ENCODE measurements around the gene MAST1. TPM values are rescaled to one million over a fixed set of nuclear protein-coding genes. Genes with fewer than 3 reads are reported as not detected.
"Not testable (repeated sequence)": the region's sequence is repeated elsewhere in the genome, so short reads cannot be mapped to it uniquely, and the experiment has no call there.

The MAST1 gene
- total and polyA plus RNA-seq, 10 donors: 0.12 to 0.65 (median 0.32) TPM; not detected in 2

DNA sequence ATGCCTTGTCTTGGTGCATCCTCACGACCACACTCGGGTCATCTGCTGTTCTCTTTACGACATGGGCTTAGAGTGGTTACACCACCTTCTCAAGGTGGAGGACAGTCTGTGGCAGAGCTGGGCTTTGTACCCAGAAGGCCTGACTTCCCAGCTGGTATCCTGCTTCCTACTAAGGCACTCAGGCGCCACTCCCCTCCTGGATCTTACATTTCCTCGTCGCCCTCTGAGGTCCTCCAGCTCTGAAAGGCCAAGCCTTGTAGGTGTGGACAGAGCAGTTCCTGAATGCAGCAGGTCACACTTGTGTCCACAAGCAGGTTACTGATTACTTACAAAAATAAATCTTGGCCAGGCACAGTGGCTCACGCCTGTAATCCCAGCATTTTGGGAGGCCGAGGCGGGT is 68.9 kb downstream of the MAST1 start:
- 85 to 94% (median 89%) methylated on average over 9 of the region's 9 CpGs for WGBS, 5 donors
- Histone ChIP-seq H3K4me1 (peaks cover 0 to 1% (median 0%) of the 10 kb centered on the region in 6 donors), H3K27ac (no peak overlapping the region), H3K36me3 (no peaks in the 10 kb centered on the region), H3K9me3 (no peaks in the 10 kb centered on the region), H3K4me3 (no peak overlapping the region), H3K27me3 (replicated peaks in 1 of 7) (no peaks in the 10 kb centered on the region)
- TF ChIP-seq, protein P1, sequence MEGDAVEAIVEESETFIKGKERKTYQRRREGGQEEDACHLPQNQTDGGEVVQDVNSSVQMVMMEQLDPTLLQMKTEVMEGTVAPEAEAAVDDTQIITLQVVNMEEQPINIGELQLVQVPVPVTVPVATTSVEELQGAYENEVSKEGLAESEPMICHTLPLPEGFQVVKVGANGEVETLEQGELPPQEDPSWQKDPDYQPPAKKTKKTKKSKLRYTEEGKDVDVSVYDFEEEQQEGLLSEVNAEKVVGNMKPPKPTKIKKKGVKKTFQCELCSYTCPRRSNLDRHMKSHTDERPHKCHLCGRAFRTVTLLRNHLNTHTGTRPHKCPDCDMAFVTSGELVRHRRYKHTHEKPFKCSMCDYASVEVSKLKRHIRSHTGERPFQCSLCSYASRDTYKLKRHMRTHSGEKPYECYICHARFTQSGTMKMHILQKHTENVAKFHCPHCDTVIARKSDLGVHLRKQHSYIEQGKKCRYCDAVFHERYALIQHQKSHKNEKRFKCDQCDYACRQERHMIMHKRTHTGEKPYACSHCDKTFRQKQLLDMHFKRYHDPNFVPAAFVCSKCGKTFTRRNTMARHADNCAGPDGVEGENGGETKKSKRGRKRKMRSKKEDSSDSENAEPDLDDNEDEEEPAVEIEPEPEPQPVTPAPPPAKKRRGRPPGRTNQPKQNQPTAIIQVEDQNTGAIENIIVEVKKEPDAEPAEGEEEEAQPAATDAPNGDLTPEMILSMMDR (IDR thresholded peaks at IDR 0.05 in 8 of 11, conservative IDR thresholded peaks at IDR 0.05 in 3 of 11): no peak
- TF ChIP-seq POLR2AphosphoS5 (IDR thresholded peaks at IDR 0.05) (no peak), POLR2A (IDR thresholded peaks at IDR 0.05) (no peak)
- intact Hi-C loops (cut with DNase I; ENCODE audit: low total_unique reads): no loop called here
- DNase-seq: no peak

DNA sequence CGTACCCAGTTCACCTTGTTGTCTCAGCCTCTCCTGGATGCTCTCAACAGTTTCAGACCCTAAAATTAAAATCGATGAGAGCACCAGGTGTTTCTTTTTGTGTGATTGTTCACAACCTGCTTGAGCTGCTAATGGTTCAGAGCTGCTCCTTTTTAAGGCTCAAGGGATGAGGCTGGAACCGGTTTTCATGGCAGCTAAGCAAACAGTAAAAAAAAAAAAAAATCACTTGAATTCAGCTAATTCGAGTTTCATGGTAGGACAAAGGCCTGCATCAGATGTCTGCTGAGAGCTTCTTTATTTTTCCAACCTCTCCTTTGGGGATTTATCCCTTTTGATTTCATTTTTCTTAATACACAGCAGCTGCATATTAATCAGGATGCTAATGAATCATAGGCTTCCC is 74.3 kb downstream of the MAST1 start:
- H3K36me3 ChIP-seq: no peaks in the 10 kb centered on the region
- H3K27ac ChIP-seq: peak overlapping the region in 6 of 8 donors; percentile 20 to 86 (median 78)
- intact Hi-C loops (cut with DNase I; ENCODE audit: low total_unique reads): no loop called here
- 63 to 74% (median 63%) methylated on average over 4 of the region's 4 CpGs for WGBS, 5 donors
- no peaks in the 10 kb centered on the region for H3K9me3 ChIP-seq
- H3K4me3 ChIP-seq: peak overlapping the region in 1 of 8 donors; percentile 38
- no peak for DNase-seq
- H3K4me1 ChIP-seq: peaks cover 5 to 31% (median 24%) of the 10 kb centered on the region in 6 donors
- TF ChIP-seq, protein P1 (IDR thresholded peaks at IDR 0.05 in 8 of 11, conservative IDR thresholded peaks at IDR 0.05 in 3 of 11): no peak
- TF ChIP-seq POLR2A (IDR thresholded peaks at IDR 0.05): no peak
- TF ChIP-seq POLR2AphosphoS5 (IDR thresholded peaks at IDR 0.05): no peak
- no peaks in the 10 kb centered on the region for H3K27me3 ChIP-seq (replicated peaks in 1 of 7)

DNA sequence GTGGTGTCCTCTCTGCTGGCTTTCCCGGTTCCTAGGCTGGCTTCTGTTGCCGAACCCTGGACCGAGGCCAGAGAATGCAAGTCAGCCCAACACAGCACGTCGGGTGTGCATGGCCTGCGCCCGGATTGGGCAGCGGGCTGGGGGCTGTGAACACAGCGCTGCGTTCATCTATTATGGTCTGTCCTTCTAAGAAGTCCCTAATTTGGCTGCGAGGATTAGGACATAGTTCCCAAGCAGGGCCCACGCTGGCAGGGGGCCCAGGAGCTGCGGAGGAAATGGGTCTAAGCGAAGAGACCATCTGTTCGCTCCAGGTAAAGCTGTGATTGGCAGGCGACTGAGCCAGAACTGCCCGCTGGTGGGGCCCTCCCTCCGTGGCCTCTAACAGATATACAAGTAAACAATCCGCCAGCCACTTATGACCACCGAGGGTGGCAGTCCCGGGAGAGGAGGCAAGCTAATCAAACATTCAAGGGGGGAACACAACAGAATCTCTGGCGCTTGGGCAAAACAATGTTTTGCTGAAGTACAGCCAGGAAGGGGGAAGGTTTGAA is 74.8 kb downstream of the MAST1 start:
- intact Hi-C loops (cut with DNase I; ENCODE audit: low total_unique reads): no loop called here
- 24 to 46% (median 27%) methylated on average over 22 of the region's 22 CpGs for WGBS, 5 donors
- DNase-seq: no peak
- Histone ChIP-seq H3K4me1 (peaks cover 5 to 31% (median 24%) of the 10 kb centered on the region in 6 donors), H3K4me3 (peak overlapping the region in 1 of 8 donors; percentile 38), H3K27me3 (replicated peaks in 1 of 7) (no peaks in the 10 kb centered on the region), H3K36me3 (no peaks in the 10 kb centered on the region), H3K9me3 (no peaks in the 10 kb centered on the region), H3K27ac (peak overlapping the region; percentile 42 to 86 (median 73))
- peak; percentile 51 to 78 (median 62) for TF ChIP-seq POLR2AphosphoS5 (IDR thresholded peaks at IDR 0.05)
- no peak for TF ChIP-seq POLR2A (IDR thresholded peaks at IDR 0.05)

DNA sequence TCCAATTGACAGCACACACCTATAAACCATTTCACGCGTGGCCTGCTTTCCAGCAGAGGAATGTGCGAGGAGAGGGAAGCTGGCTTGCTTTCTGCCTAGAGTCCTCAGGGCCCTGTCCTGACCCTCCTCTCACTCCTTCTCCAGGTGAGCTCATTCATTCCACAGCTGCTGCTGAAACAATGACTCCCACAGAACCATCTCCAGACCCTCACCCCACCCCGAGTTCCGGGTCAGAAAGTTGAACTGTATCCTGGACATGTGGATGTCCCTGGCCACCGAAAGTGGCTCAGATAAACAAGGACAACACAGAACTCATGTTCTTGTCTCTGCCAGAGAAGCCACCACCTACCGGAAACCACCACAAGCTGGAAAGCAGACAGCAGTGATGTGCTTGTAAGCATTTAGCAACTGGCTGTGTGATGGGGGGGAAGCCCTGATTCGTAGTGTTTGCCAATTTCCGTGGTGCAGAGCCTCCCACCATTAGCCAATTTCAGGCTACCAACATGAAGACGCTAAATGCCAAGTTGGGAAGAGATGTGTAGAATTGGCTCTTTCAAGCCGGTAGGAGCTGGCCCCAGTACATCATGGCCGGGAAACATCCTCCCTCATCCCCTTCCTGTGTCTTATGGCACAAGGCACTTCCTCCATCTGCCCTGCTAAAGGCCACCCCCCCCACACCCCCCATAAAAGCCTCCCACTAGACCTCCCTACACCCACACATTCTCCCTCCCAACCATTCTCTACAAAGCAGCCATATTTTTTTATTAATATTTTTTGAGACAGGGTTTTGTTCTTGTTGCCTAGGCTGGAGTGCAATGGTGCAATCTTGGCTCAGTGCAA is 75.8 kb downstream of the MAST1 start:
- DNase-seq: peak; percentile 84
- TF ChIP-seq POLR2AphosphoS5 (IDR thresholded peaks at IDR 0.05): peak in 1 of 3 donors; percentile 46
- no peak for TF ChIP-seq POLR2A (IDR thresholded peaks at IDR 0.05)
- Histone ChIP-seq H3K36me3 (no peaks in the 10 kb centered on the region), H3K4me1 (peaks cover 9 to 40% (median 30%) of the 10 kb centered on the region in 6 donors), H3K27me3 (replicated peaks in 1 of 7) (no peaks in the 10 kb centered on the region), H3K27ac (peak overlapping the region; percentile 42 to 86 (median 73)), H3K9me3 (no peaks in the 10 kb centered on the region), H3K4me3 (peak overlapping the region in 1 of 8 donors; percentile 38)
- intact Hi-C loops (cut with DNase I; ENCODE audit: low total_unique reads): no loop called here
- 23 to 37% (median 31%) methylated on average over 11 to 12 of the region's 12 CpGs for WGBS, 5 donors

DNA sequence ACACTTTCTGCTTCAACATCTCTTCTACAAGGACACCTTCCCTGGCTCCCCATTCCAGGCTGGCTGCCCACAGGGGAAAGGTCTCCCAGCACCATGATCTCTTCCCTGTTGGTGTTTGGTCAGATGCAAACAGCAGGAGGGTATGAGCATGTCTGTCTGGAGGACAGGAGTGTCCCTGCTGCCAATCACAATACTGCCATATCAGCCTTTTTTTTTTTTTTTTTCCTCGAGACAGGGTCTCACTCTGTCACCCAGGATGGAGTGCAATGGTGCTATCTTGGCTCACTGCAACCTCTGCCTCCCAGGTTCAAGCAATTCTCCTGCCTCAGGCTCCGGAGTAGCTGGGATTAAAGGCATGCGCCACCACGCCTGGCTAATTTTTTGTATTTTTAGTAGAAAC is 77.5 kb downstream of the MAST1 start:
- H3K36me3 ChIP-seq; H3K27me3 ChIP-seq (replicated peaks in 1 of 7); intact Hi-C loops (cut with DNase I; ENCODE audit: low total_unique reads); H3K9me3 ChIP-seq; DNase-seq; H3K27ac ChIP-seq; H3K4me3 ChIP-seq: not testable (repeated sequence)
- WGBS, 5 donors: 85 to 92% (median 92%) methylated on average over 4 of the region's 4 CpGs
- peaks cover 11 to 48% (median 36%) of the 10 kb centered on the region in 6 donors for H3K4me1 ChIP-seq

Data from spleen (tissue), 11 donors.